Measurements from ENCODE around the gene RTP3. TPM values are rescaled to one million over a fixed set of nuclear protein-coding genes. Genes with fewer than 3 reads are reported as not detected.

Gene RTP3
- total and polyA plus RNA-seq, 8 donors, result not detected

- Histone ChIP-seq H3K4me3 (no peak overlapping the region), H3K36me3 (no peaks in the 10 kb centered on the region), H3K9me3 (peaks cover 0 to 7% (median 5%) of the 10 kb centered on the region in 4 donors), H3K4me1 (no peaks in the 10 kb centered on the region), H3K27me3 (no peaks in the 10 kb centered on the region), H3K27ac (no peak overlapping the region)
- WGBS, 5 donors, result 77 to 90% (median 85%) methylated on average over 5 of the region's 5 CpGs
- TF ChIP-seq EP300 (IDR thresholded peaks at IDR 0.05), result no peak
- TF ChIP-seq CTCF (IDR thresholded peaks at IDR 0.05), result no peak
- TF ChIP-seq POLR2A (IDR thresholded peaks at IDR 0.05), result no peak
- TF ChIP-seq POLR2AphosphoS5 (IDR thresholded peaks at IDR 0.05), result no peak
- intact Hi-C loops (cut with DNase I; ENCODE audit: low total_unique reads), result no loop called here
- DNase-seq, result no peak
Observed at GRCh38 chr3:46478341-46478740, 19.4 kb upstream of the RTP3 start.

- Histone ChIP-seq H3K4me3 (no peak overlapping the region), H3K9me3 (peaks cover 0 to 7% (median 5%) of the 10 kb centered on the region in 4 donors), H3K27me3 (no peaks in the 10 kb centered on the region), H3K36me3 (no peaks in the 10 kb centered on the region), H3K4me1 (no peaks in the 10 kb centered on the region), H3K27ac (no peak overlapping the region)
- TF ChIP-seq POLR2A (IDR thresholded peaks at IDR 0.05) (no peak), EP300 (IDR thresholded peaks at IDR 0.05) (no peak), POLR2AphosphoS5 (IDR thresholded peaks at IDR 0.05) (no peak), CTCF (IDR thresholded peaks at IDR 0.05) (no peak)
- DNase-seq, result no peak
- intact Hi-C loops (cut with DNase I; ENCODE audit: low total_unique reads), result no loop called here
- 92 to 96% (median 93%) methylated on average over 5 of the region's 5 CpGs for WGBS, 5 donors
Observed at GRCh38 chr3:46479021-46479420, 18.8 kb upstream of the RTP3 start.

- intact Hi-C loops (cut with DNase I; ENCODE audit: low total_unique reads), result no loop called here
- no peak overlapping the region for H3K27ac ChIP-seq
- H3K9me3 ChIP-seq, result peaks cover 0 to 4% (median 3%) of the 10 kb centered on the region in 4 donors
- TF ChIP-seq POLR2AphosphoS5 (IDR thresholded peaks at IDR 0.05) (no peak), CTCF (IDR thresholded peaks at IDR 0.05) (no peak), POLR2A (IDR thresholded peaks at IDR 0.05) (no peak), EP300 (IDR thresholded peaks at IDR 0.05) (no peak)
- peaks cover 0 to 2% (median under 1%) of the 10 kb centered on the region in 4 donors for H3K4me1 ChIP-seq
- no peak overlapping the region for H3K4me3 ChIP-seq
- no peak for DNase-seq
- no peaks in the 10 kb centered on the region for H3K36me3 ChIP-seq
- 70 to 87% (median 83%) methylated on average over 5 of the region's 5 CpGs for WGBS, 5 donors
- peaks cover 0 to 3% (median 0%) of the 10 kb centered on the region in 3 donors for H3K27me3 ChIP-seq
Observed at GRCh38 chr3:46479696-46480095, 18.1 kb upstream of the RTP3 start.

- Histone ChIP-seq H3K9me3 (no peaks in the 10 kb centered on the region), H3K4me3 (no peak overlapping the region), H3K4me1 (peaks cover 0 to 10% (median 2%) of the 10 kb centered on the region in 4 donors), H3K36me3 (no peaks in the 10 kb centered on the region), H3K27ac (no peak overlapping the region), H3K27me3 (peaks cover 0 to 3% (median 0%) of the 10 kb centered on the region in 3 donors)
- DNase-seq, result no peak
- TF ChIP-seq CTCF (IDR thresholded peaks at IDR 0.05), result no peak
- TF ChIP-seq EP300 (IDR thresholded peaks at IDR 0.05), result no peak
- TF ChIP-seq POLR2A (IDR thresholded peaks at IDR 0.05), result no peak
- no peak for TF ChIP-seq POLR2AphosphoS5 (IDR thresholded peaks at IDR 0.05)
- WGBS, 5 donors, result 87 to 94% (median 89%) methylated on average over 6 of the region's 6 CpGs
- intact Hi-C loops (cut with DNase I; ENCODE audit: low total_unique reads), result no loop called here
Observed at GRCh38 chr3:46480491-46481195, 17.1 kb upstream of the RTP3 start.

All from stomach (tissue), 9 donors.